K562 (cell line): Measurements from ENCODE around the gene ACTRT3.

Experiments used
- CSDE1 ChIP-seq, 2 experiments: fragments of 450-650 bp; IDR thresholded peaks; 2 replicates each; pipeline ENCODE4 v1.6.1; 2016; ENCODE audit warnings: mild to moderate bottlenecking in 1 of 2
- KDM1A ChIP-seq, 2 experiments: fragments of 450-650 bp; IDR thresholded peaks; 2 replicates each; pipeline ENCODE4 v1.6.1; 2016; ENCODE audit warnings: mild to moderate bottlenecking in 2 of 2
- ZNF184 ChIP-seq: sonication (generic); formaldehyde crosslinking; IDR thresholded peaks from 2 replicates; pipeline ENCODE4 v1.5.0; 2020; ENCODE audit warnings: missing genetic modification reagents
- TF ChIP-seq, protein P1 (sequence below): fragments of 450-650 bp; IDR thresholded peaks from 2 replicates; pipeline ENCODE4 v1.6.1; 2017; ENCODE audit warnings: antibody characterized with exemption
- TF ChIP-seq, protein P2 (sequence below), 3 experiments: IDR thresholded peaks in 2 of 3; conservative IDR thresholded peaks in 1 of 3; 2 replicates each; pipeline ENCODE4 v1.5.1; 2011 to 2012; ENCODE audit warnings: low read length in 3 of 3, mild to moderate bottlenecking in 3 of 3, control low read depth in 2 of 3, improper control_type of control experiment in 1 of 3, inconsistent platforms in 1 of 3, low read depth in 1 of 3, mixed read lengths in 1 of 3, moderate library complexity in 1 of 3; ENCODE audit not compliant: insufficient read depth in 2 of 3

DNA sequence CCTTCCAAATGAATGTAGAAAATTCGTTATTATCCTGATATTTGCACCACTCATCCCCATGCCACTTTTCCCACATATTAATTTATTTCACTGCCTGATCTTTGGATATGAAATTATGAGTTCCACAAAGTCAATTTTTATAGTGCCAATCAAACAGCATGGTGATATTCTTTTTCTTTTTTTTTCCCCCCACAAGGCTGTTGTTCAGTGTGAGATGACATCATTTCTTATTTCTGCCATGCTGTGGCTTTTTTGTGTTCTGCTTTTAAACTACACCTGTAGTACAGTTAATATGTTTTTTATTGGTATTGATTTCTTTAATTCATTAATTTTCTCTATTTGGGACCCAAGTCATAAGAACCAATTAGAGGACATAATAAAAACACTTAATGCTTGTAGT lies 18.4 kb upstream of the ACTRT3 start:
- TF ChIP-seq ZNF184 (CRISPR knock-in tag) (no peak), CSDE1 (IDR thresholded peaks at IDR 0.05) (no peak), KDM1A (IDR thresholded peaks at IDR 0.05) (no peak)
- TF ChIP-seq, protein P1, sequence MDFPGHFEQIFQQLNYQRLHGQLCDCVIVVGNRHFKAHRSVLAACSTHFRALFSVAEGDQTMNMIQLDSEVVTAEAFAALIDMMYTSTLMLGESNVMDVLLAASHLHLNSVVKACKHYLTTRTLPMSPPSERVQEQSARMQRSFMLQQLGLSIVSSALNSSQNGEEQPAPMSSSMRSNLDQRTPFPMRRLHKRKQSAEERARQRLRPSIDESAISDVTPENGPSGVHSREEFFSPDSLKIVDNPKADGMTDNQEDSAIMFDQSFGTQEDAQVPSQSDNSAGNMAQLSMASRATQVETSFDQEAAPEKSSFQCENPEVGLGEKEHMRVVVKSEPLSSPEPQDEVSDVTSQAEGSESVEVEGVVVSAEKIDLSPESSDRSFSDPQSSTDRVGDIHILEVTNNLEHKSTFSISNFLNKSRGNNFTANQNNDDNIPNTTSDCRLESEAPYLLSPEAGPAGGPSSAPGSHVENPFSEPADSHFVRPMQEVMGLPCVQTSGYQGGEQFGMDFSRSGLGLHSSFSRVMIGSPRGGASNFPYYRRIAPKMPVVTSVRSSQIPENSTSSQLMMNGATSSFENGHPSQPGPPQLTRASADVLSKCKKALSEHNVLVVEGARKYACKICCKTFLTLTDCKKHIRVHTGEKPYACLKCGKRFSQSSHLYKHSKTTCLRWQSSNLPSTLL: no peak
- TF ChIP-seq, protein P2, sequence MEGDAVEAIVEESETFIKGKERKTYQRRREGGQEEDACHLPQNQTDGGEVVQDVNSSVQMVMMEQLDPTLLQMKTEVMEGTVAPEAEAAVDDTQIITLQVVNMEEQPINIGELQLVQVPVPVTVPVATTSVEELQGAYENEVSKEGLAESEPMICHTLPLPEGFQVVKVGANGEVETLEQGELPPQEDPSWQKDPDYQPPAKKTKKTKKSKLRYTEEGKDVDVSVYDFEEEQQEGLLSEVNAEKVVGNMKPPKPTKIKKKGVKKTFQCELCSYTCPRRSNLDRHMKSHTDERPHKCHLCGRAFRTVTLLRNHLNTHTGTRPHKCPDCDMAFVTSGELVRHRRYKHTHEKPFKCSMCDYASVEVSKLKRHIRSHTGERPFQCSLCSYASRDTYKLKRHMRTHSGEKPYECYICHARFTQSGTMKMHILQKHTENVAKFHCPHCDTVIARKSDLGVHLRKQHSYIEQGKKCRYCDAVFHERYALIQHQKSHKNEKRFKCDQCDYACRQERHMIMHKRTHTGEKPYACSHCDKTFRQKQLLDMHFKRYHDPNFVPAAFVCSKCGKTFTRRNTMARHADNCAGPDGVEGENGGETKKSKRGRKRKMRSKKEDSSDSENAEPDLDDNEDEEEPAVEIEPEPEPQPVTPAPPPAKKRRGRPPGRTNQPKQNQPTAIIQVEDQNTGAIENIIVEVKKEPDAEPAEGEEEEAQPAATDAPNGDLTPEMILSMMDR (IDR thresholded peaks at IDR 0.05 in 2 of 3, conservative IDR thresholded peaks at IDR 0.05 in 1 of 3; ENCODE audit: insufficient read depth in 2 of 3, low read depth in 1 of 3, low read length in 3 of 3): no peak
